Cerebellar cortex (tissue), 1 donor: ENCODE measurements around the gene EIF6.
"Not testable (repeated sequence)": the region's sequence is repeated elsewhere in the genome, so short reads cannot be mapped to it uniquely, and the experiment has no call there.

Experiments used
- DNase-seq: peaks from one replicate; pipeline ENCODE4 v3.0.0-alpha.2; 2015; ENCODE audit warnings: low spot score

EIF6 gene

GRCh38 chr20:35284267-35284991 lies at the start of gene EIF6:
Gene EIF6 (minus strand): TSS chr20:35284772. CDS start chr20:35284487, 285 bp downstream.
- DNase-seq: peak; percentile 92

- no peak for DNase-seq
These were observed 49.0 kb upstream of the EIF6 start for GRCh38 chr20:35333606-35334005.

- no peak for DNase-seq
These were observed 48.1 kb upstream of the EIF6 start for GRCh38 chr20:35332540-35333200.

- peak; percentile 41 for DNase-seq
These were observed 45.0 kb upstream of the EIF6 start for GRCh38 chr20:35329435-35330139.

GRCh38 chr20:35328689-35329088 lies 44.1 kb upstream of the EIF6 start:
- no peak for DNase-seq

GRCh38 chr20:35328095-35328685 lies 43.6 kb upstream of the EIF6 start:
- no peak for DNase-seq

- DNase-seq: no peak
These were observed 42.8 kb upstream of the EIF6 start for GRCh38 chr20:35327074-35327976.

GRCh38 chr20:35326740-35327073 lies 42.1 kb upstream of the EIF6 start:
- DNase-seq: no peak

- no peak for DNase-seq
These were observed 41.6 kb upstream of the EIF6 start for GRCh38 chr20:35326021-35326739.

- no peak for DNase-seq
These were observed 40.8 kb upstream of the EIF6 start for GRCh38 chr20:35325401-35325800.

GRCh38 chr20:35320396-35321126 lies 36.0 kb upstream of the EIF6 start:
- DNase-seq: no peak

GRCh38 chr20:35319871-35320197 lies 35.3 kb upstream of the EIF6 start:
- no peak for DNase-seq

GRCh38 chr20:35319192-35319870 lies 34.8 kb upstream of the EIF6 start:
- no peak for DNase-seq

GRCh38 chr20:35318502-35319157 lies 34.1 kb upstream of the EIF6 start:
- DNase-seq: no peak

GRCh38 chr20:35317416-35318210 lies 33.0 kb upstream of the EIF6 start:
- no peak for DNase-seq

- no peak for DNase-seq
These were observed 31.5 kb upstream of the EIF6 start for GRCh38 chr20:35316086-35316485.

- not testable (repeated sequence) for DNase-seq
These were observed 31.1 kb upstream of the EIF6 start for GRCh38 chr20:35315632-35316020.

- DNase-seq: no peak
These were observed 30.5 kb upstream of the EIF6 start for GRCh38 chr20:35314816-35315631.
